Activated T-cell treated with anti-CD3 and anti-CD28 coated beads, Interleukin-2, amount 50 U/mL, for 72 hours (primary cell): ENCODE measurements around the gene ZC3H7B. TPM values are rescaled to one million over a fixed set of nuclear protein-coding genes. Genes with fewer than 3 reads are reported as not detected.
A peak's percentile ranks its signal among the peaks of the same experiment; 100 is the strongest.
"Not testable (repeated sequence)": the region's sequence is repeated elsewhere in the genome, so short reads cannot be mapped to it uniquely, and the experiment has no call there.

Experiments
- ATAC-seq, 2 donors: fragments of 150-1000 bp; cut with Tn5 transposase; replicated peaks in 1 of 2; 2 replicates each; pipeline ENCODE4 v1.10.0; 2021; ENCODE audit warnings: moderate library complexity in 2 of 2, mild to moderate bottlenecking in 1 of 2
- DNase-seq, 2 donors: peaks; one replicate each; pipeline ENCODE4 v3.0.0; 2021 to 2022; ENCODE audit warnings: mixed read lengths in 1 of 2
- H3K27ac Mint-ChIP-seq: one replicate; pipeline ENCODE4 v1.8.0; 2022; ENCODE audit warnings: mild to moderate bottlenecking, moderate library complexity, mixed read lengths
- H3K27me3 Mint-ChIP-seq: one replicate; pipeline ENCODE4 v1.8.0; 2022; ENCODE audit warnings: low read depth, mixed read lengths
- H3K36me3 Mint-ChIP-seq, 2 donors: one replicate each; pipeline ENCODE4 v1.8.0; 2022; ENCODE audit warnings: mixed read lengths in 2 of 2, mild to moderate bottlenecking in 1 of 2; ENCODE audit not compliant: insufficient read depth in 2 of 2
- H3K4me1 Mint-ChIP-seq: one replicate; pipeline ENCODE4 v1.8.0; 2022; ENCODE audit warnings: low read depth, mixed read lengths
- H3K4me3 Mint-ChIP-seq, 2 donors: one replicate each; pipeline ENCODE4 v1.8.0; 2022; ENCODE audit warnings: mild to moderate bottlenecking in 2 of 2, mixed read lengths in 2 of 2, moderate library complexity in 2 of 2
- H3K9me3 Mint-ChIP-seq, 2 donors: one replicate each; pipeline ENCODE4 v1.8.0; 2022; ENCODE audit warnings: mixed read lengths in 2 of 2
- total RNA-seq, 2 donors: library from RNA; stranded (reverse); gene quantifications; one replicate each; pipeline ENCODE4 v1.2.3, GENCODE V29; 2022

ZC3H7B gene
- total RNA-seq, 2 donors from 2014 or later, result 46.1 to 52.4 TPM

GRCh38 chr22:41397143-41397811 lies 96.0 kb downstream of the ZC3H7B start:
- H3K27ac Mint-ChIP-seq, result no peak overlapping the region
- no peaks in the 10 kb centered on the region for H3K9me3 Mint-ChIP-seq
- DNase-seq, result no peak
- ATAC-seq, result no peak
- H3K4me1 Mint-ChIP-seq, result no peaks in the 10 kb centered on the region
- no peak overlapping the region for H3K4me3 Mint-ChIP-seq
- H3K36me3 Mint-ChIP-seq, result no peaks in the 10 kb centered on the region
- no peaks in the 10 kb centered on the region for H3K27me3 Mint-ChIP-seq

GRCh38 chr22:41398921-41399320 lies 97.6 kb downstream of the ZC3H7B start:
- Mint-ChIP-seq H3K4me1 (peaks cover 5% of the 10 kb centered on the region), H3K27ac (no peak overlapping the region), H3K9me3 (no peaks in the 10 kb centered on the region), H3K4me3 (no peak overlapping the region), H3K27me3 (no peaks in the 10 kb centered on the region), H3K36me3 (no peaks in the 10 kb centered on the region)
- ATAC-seq (no peak), DNase-seq (no peak)

- no peaks in the 10 kb centered on the region for H3K36me3 Mint-ChIP-seq
- no peaks in the 10 kb centered on the region for H3K9me3 Mint-ChIP-seq
- no peaks in the 10 kb centered on the region for H3K27me3 Mint-ChIP-seq
- no peak for DNase-seq
- ATAC-seq, result no peak
- H3K4me1 Mint-ChIP-seq, result peaks cover 29% of the 10 kb centered on the region
- no peak overlapping the region for H3K27ac Mint-ChIP-seq
- H3K4me3 Mint-ChIP-seq, result no peak overlapping the region
Measured at GRCh38 chr22:41401781-41402648, 100.7 kb downstream of the ZC3H7B start.

- H3K4me3 Mint-ChIP-seq, DNase-seq, H3K9me3 Mint-ChIP-seq, H3K36me3 Mint-ChIP-seq, H3K27ac Mint-ChIP-seq, ATAC-seq, H3K27me3 Mint-ChIP-seq: not testable (repeated sequence)
- H3K4me1 Mint-ChIP-seq, result peaks cover 31% of the 10 kb centered on the region
Measured at GRCh38 chr22:41402851-41403250, 101.5 kb downstream of the ZC3H7B start.

GRCh38 chr22:41403532-41404318 lies 102.4 kb downstream of the ZC3H7B start:
- ATAC-seq, result peak; percentile 98 to 99
- DNase-seq, result peak; percentile 90
- Mint-ChIP-seq H3K4me1 (peaks cover 31% of the 10 kb centered on the region), H3K4me3 (peak overlapping the region in 1 of 2 donors; percentile 17), H3K9me3 (no peaks in the 10 kb centered on the region), H3K27me3 (no peaks in the 10 kb centered on the region), H3K27ac (no peak overlapping the region), H3K36me3 (no peaks in the 10 kb centered on the region)

- peak; percentile 42 to 59 for DNase-seq
- Mint-ChIP-seq H3K36me3 (no peaks in the 10 kb centered on the region), H3K27ac (peak overlapping the region; percentile 72), H3K9me3 (no peaks in the 10 kb centered on the region), H3K27me3 (no peaks in the 10 kb centered on the region), H3K4me3 (peak overlapping the region; percentile 12 to 52), H3K4me1 (peaks cover 31% of the 10 kb centered on the region)
- peak; percentile 50 to 56 for ATAC-seq
Measured at GRCh38 chr22:41405588-41405987, 104.3 kb downstream of the ZC3H7B start.

GRCh38 chr22:41406410-41406809 lies 105.1 kb downstream of the ZC3H7B start:
- ATAC-seq (no peak), DNase-seq (no peak)
- peak overlapping the region; percentile 83 for H3K27ac Mint-ChIP-seq
- H3K4me1 Mint-ChIP-seq, result peaks cover 39% of the 10 kb centered on the region
- H3K9me3 Mint-ChIP-seq, result no peaks in the 10 kb centered on the region
- H3K4me3 Mint-ChIP-seq, result peak overlapping the region; percentile 61 to 66
- no peaks in the 10 kb centered on the region for H3K27me3 Mint-ChIP-seq
- H3K36me3 Mint-ChIP-seq, result no peaks in the 10 kb centered on the region

- no peak for DNase-seq
- H3K36me3 Mint-ChIP-seq, result no peaks in the 10 kb centered on the region
- no peaks in the 10 kb centered on the region for H3K9me3 Mint-ChIP-seq
- no peak for ATAC-seq
- H3K4me3 Mint-ChIP-seq, result no peak overlapping the region
- H3K27me3 Mint-ChIP-seq, result no peaks in the 10 kb centered on the region
- H3K4me1 Mint-ChIP-seq, result peaks cover 48% of the 10 kb centered on the region
- peak overlapping the region; percentile 57 for H3K27ac Mint-ChIP-seq
Measured at GRCh38 chr22:41407433-41407832, 106.1 kb downstream of the ZC3H7B start.

- DNase-seq (no peak), ATAC-seq (no peak)
- H3K4me1 Mint-ChIP-seq, result peaks cover 48% of the 10 kb centered on the region
- no peaks in the 10 kb centered on the region for H3K9me3 Mint-ChIP-seq
- no peaks in the 10 kb centered on the region for H3K27me3 Mint-ChIP-seq
- no peak overlapping the region for H3K4me3 Mint-ChIP-seq
- H3K36me3 Mint-ChIP-seq, result no peaks in the 10 kb centered on the region
- no peak overlapping the region for H3K27ac Mint-ChIP-seq
Measured at GRCh38 chr22:41408665-41409064, 107.3 kb downstream of the ZC3H7B start.

Other genes with a start within 250 kb of the ZC3H7B start
- 10 to 100 TPM; 58.9 to 65.8 TPM for gene EP300, start 208.9 kb upstream of the ZC3H7B start, total RNA-seq
- gene L3MBTL2, start 96.2 kb upstream of the ZC3H7B start, total RNA-seq, result 10 to 100 TPM; 21.9 to 25.6 TPM
- 1 to 10 TPM in 1 of 2 donors, under 1 TPM in 1; 0.55 to 1.4 TPM for gene CHADL, start 60.6 kb upstream of the ZC3H7B start, total RNA-seq
- gene RANGAP1, start 15.3 kb upstream of the ZC3H7B start, total RNA-seq, result 100 to 1,000 TPM; 162 to 217 TPM
- 1 to 10 TPM; 1.5 to 2.0 TPM for gene TEF, start 80.4 kb downstream of the ZC3H7B start, total RNA-seq
- 10 to 100 TPM; 32.5 TPM for gene TOB2, start 145.3 kb downstream of the ZC3H7B start, total RNA-seq
- 10 to 100 TPM; 69.2 to 77.4 TPM for gene PHF5A, start 167.2 kb downstream of the ZC3H7B start, total RNA-seq
- 10 to 100 TPM; 73.3 to 74.9 TPM for gene ACO2, start 167.6 kb downstream of the ZC3H7B start, total RNA-seq
- 10 to 100 TPM; 11.6 to 15.6 TPM for gene POLR3H, start 242.9 kb downstream of the ZC3H7B start, total RNA-seq